Spinal cord (tissue), 10 donors: ENCODE measurements around the gene PUS1. TPM values are rescaled to one million over a fixed set of nuclear protein-coding genes. Genes with fewer than 3 reads are reported as not detected.
"Not testable (repeated sequence)": the region's sequence is repeated elsewhere in the genome, so short reads cannot be mapped to it uniquely, and the experiment has no call there.

Experiments used
- DNase-seq, 6 donors: peaks; one replicate each; pipeline versions ENCODE4 v3.0.0 to v3.0.0-alpha.2; 2013 to 2015; ENCODE audit warnings: low spot score in 6 of 6, low read depth in 4 of 6
- H3K27ac ChIP-seq: one replicate; pipeline ENCODE4 v1.5.1; 2013; ENCODE audit warnings: low read depth, low read length, control low read depth
- H3K27me3 ChIP-seq: one replicate; pipeline ENCODE4 v1.6.1; 2013; ENCODE audit warnings: low read length; ENCODE audit not compliant: control insufficient read depth, insufficient read depth
- H3K36me3 ChIP-seq: one replicate; pipeline ENCODE4 v1.6.1; 2013; ENCODE audit warnings: low read length; ENCODE audit not compliant: control insufficient read depth, insufficient read depth
- H3K4me1 ChIP-seq: one replicate; pipeline ENCODE4 v1.6.1; 2013; ENCODE audit warnings: low read length; ENCODE audit not compliant: control insufficient read depth, insufficient read depth
- H3K4me3 ChIP-seq: one replicate; pipeline ENCODE4 v1.5.1; 2013; ENCODE audit warnings: low read depth, low read length, control low read depth
- H3K9me3 ChIP-seq: one replicate; pipeline ENCODE4 v1.6.1; 2013; ENCODE audit warnings: low read length; ENCODE audit not compliant: control insufficient read depth, insufficient read depth
- WGBS: methylation state at CpG from one replicate; pipeline ENCODE4 v1.1.5; 2013; ENCODE audit warnings: missing lambda C conversion rate; ENCODE audit not compliant: insufficient coverage; 5-methylcytosine and 5-hydroxymethylcytosine counted together
- polyA plus RNA-seq, 2 donors: library from polyadenylated mRNA; unstranded; fragments of 120-200 nt; gene quantifications; one replicate each; pipeline ENCODE4 v1.2.1, GENCODE V29; 2013; ENCODE audit not compliant: insufficient read length in 2 of 2
- total RNA-seq, 2 donors: library from RNA; depleted of rRNA in 1 of 2; stranded (reverse); fragments of 120-200 nt in 1 of 2; fragments of >200 nt in 1 of 2; gene quantifications; one replicate each; pipeline versions ENCODE4 v1.2.3 to v1.2.4, GENCODE V29; 2013 to 2014
- donor health status: healthy.

Gene PUS1
- total and polyA plus RNA-seq, 4 donors: 5.9 to 23.1 (median 9.4) TPM

DNA sequence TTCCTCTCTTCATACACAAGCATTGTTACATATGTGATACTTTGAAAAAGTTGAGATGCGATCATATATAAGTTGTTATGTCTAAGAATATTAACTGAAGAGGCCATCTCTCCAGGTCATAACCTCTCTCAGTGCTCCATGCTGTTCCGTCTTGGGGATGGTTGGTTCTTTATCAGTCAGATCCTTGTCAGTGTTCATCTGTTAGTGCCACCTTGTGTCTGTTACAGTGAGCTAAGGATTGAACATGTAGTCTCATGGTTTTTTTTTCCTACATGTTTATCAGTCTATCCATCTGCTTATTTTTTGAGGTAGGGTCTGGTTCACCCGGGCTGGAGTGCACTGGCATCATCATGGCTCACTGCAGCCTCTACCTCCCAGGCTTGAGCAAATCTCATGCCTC, 51.2 kb downstream of the PUS1 start:
- H3K36me3 ChIP-seq: peaks cover 49% of the 10 kb centered on the region
- no peaks in the 10 kb centered on the region for H3K9me3 ChIP-seq
- 100% methylated on average over 1 of the region's 3 CpGs for WGBS
- no peaks in the 10 kb centered on the region for H3K27me3 ChIP-seq
- peak in 1 of 6 donors; percentile 40 for DNase-seq
- H3K27ac ChIP-seq: no peak overlapping the region
- no peaks in the 10 kb centered on the region for H3K4me1 ChIP-seq
- no peak overlapping the region for H3K4me3 ChIP-seq

DNA sequence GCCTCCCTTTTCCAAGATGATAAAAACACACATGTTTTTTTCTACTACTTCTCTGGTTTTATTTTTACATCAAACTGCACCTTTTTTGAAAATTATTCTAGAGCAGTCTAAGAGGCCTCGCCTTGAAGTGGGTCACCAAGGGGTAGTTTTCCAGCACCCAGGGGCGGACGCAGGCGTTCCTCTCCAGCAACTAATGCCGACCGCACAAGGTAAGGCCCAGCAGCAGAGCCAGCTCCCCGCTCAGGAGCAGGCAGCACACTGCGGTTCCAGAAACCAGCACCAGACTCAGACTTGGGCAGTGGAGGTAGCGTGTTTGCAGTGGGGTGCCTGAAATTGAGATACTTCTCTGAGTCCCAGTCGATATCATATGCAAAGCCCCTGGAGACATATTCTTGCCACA, 52.3 kb downstream of the PUS1 start:
- Histone ChIP-seq H3K9me3 (no peaks in the 10 kb centered on the region), H3K27me3 (no peaks in the 10 kb centered on the region), H3K4me1 (no peaks in the 10 kb centered on the region), H3K27ac (no peak overlapping the region), H3K36me3 (peaks cover 60% of the 10 kb centered on the region), H3K4me3 (no peak overlapping the region)
- WGBS: 99% methylated on average over 10 of the region's 10 CpGs
- no peak for DNase-seq

DNA sequence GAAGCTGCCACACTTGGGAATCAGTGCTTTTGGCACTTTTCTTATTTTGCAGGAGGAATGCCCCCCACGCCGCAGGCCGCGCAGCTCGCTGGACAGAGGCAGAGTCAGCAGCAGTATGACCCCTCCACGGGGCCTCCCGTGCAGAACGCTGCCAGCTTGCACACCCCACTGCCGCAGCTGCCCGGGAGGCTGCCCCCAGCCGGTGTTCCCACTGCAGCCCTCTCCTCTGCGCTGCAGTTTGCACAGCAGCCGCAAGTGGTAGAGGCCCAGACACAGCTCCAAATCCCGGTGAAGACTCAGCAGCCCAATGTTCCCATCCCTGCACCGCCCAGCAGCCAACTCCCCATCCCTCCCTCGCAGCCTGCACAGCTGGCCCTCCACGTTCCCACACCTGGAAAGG, 53.0 kb downstream of the PUS1 start:
- Histone ChIP-seq H3K4me1 (no peaks in the 10 kb centered on the region), H3K27me3 (no peaks in the 10 kb centered on the region), H3K27ac (no peak overlapping the region), H3K36me3 (peaks cover 65% of the 10 kb centered on the region), H3K9me3 (no peaks in the 10 kb centered on the region), H3K4me3 (no peak overlapping the region)
- no peak for DNase-seq
- WGBS: 96% methylated on average over 15 of the region's 17 CpGs

DNA sequence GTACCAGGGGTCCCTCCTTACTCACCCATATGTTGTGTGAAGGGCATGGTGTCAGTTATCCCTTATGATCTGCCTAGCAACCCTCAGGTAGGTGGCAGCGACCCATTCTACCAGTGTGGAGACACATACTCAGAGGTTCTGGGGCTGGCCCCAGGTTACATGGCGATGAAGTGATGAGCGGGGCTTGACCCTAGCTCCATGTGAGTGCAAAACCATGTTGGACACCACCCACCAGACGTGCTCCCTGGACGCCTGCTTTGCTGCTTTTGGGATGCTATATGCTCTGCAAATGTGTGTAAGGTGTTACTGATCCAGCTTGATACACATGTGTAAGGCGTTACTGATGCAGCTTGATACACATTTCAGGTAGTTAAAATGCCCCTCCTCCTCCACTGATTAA, 54.0 kb downstream of the PUS1 start:
- 96% methylated on average over 5 of the region's 6 CpGs for WGBS
- Histone ChIP-seq H3K4me1 (peaks cover 6% of the 10 kb centered on the region), H3K4me3 (no peak overlapping the region), H3K36me3 (peaks cover 75% of the 10 kb centered on the region), H3K9me3 (no peaks in the 10 kb centered on the region), H3K27me3 (no peaks in the 10 kb centered on the region), H3K27ac (no peak overlapping the region)
- no peak for DNase-seq

DNA sequence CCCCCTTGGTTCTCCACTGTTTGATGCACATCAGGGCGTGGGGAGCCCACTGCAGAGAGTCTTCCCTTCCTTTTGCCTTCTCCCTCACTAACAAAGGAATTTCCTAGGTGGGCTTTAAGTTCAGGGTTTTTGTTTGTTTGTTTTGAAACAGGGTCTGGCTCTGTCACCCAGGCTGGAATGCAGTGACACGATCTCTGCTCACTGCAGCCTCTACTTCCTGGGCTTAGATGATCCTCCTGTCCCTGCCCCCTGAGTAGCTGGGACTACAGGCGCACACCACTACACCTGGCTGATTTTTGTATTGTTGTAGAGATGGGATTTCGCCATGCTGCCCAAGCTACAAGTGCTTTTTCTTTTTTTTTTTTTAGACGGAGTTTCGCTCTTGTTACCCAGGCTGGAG, 54.5 kb downstream of the PUS1 start:
- peaks cover 7% of the 10 kb centered on the region for H3K4me1 ChIP-seq
- H3K27ac ChIP-seq: no peak overlapping the region
- no peak for DNase-seq
- H3K36me3 ChIP-seq: peaks cover 80% of the 10 kb centered on the region
- H3K27me3 ChIP-seq: no peaks in the 10 kb centered on the region
- 100% methylated on average over 4 of the region's 6 CpGs for WGBS
- no peak overlapping the region for H3K4me3 ChIP-seq
- no peaks in the 10 kb centered on the region for H3K9me3 ChIP-seq

DNA sequence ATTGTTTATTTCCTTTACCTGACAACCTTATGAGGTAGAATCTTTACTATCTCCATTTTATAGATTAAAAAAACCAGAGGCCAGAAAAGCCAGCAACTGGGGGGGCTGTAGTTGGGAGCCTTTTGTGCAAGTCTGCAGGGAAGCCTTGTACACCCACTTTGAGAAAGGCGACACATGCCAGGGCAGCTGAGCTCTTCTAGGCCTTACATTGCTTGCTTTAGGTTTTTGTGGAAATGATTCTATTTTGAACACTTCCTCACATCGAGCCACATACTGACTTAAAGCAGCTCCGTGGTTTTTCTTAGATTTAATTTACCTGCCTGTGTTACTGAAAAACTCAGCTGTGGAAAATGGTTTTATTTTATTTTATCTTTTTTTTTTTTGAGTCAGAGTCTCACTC, 55.3 kb downstream of the PUS1 start:
- Histone ChIP-seq H3K27me3 (no peaks in the 10 kb centered on the region), H3K4me3 (no peak overlapping the region), H3K27ac (no peak overlapping the region), H3K9me3 (no peaks in the 10 kb centered on the region), H3K36me3 (peaks cover 86% of the 10 kb centered on the region), H3K4me1 (peaks cover 7% of the 10 kb centered on the region)
- 100% methylated on average over 1 of the region's 3 CpGs for WGBS
- DNase-seq: no peak

DNA sequence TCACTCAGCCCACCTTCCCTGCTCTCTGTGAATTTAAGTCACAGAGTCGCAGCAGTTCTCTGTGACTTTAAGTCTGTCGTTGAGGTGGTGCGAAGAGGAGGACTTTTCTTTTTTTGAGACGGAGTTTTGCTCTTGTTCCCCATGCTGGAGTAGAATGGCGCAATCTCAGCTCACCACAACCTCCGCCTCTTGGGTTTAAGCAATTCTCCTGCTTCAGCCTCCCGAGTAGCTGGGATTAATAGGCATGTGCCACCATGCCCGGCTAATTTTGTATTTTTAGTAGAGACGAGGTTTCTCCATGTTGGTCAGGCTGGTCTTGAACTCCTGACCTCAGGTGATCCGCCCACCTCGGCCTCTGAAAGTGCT, 56.4 kb downstream of the PUS1 start:
- 97% methylated on average over 5 of the region's 11 CpGs for WGBS
- not testable (repeated sequence) for H3K27ac ChIP-seq, H3K4me1 ChIP-seq, H3K4me3 ChIP-seq, H3K9me3 ChIP-seq, H3K27me3 ChIP-seq, DNase-seq
- peaks cover 83% of the 10 kb centered on the region for H3K36me3 ChIP-seq

DNA sequence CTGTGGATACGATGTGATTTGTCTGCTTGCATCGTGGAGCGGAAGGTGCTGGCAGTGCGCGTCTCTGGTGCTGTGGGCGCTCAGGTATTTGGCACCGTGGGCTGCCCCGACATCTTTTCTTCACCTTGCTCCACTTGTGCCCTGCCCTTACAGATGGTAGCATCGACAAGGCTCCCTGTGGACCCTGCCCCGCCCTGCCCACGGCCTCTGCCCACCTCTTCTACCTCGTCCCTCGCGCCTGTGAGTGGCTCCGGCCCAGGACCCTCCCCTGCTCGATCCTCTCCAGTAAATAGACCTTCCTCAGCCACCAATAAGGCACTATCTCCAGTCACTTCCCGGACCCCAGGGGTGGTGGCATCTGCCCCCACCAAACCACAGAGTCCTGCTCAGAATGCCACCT, 57.3 kb downstream of the PUS1 start:
- no peak overlapping the region for H3K27ac ChIP-seq
- H3K4me1 ChIP-seq: peaks cover 10% of the 10 kb centered on the region
- DNase-seq: no peak
- H3K4me3 ChIP-seq: no peak overlapping the region
- peaks cover 83% of the 10 kb centered on the region for H3K36me3 ChIP-seq
- no peaks in the 10 kb centered on the region for H3K9me3 ChIP-seq
- 94% methylated on average over 15 of the region's 17 CpGs for WGBS
- H3K27me3 ChIP-seq: no peaks in the 10 kb centered on the region

DNA sequence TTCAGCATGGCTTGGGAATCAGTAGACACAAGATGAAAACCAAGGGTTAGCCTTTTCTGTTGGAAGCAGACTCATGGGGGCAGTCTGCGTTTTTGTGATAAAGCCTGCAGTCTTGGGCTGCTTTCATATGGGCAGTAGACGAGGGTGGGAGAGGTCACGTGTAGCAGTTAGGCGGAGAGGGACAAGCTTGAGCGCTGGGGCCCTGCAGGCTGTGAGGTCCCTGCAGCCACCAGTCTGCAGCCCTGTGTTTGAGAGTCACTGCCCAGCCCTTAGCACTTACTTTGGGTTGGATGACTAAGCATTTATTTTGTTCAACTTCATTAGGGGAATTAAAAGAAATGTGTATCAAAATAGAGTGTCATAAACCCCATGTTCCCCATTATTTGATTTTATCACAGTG, 57.8 kb downstream of the PUS1 start:
- H3K27me3 ChIP-seq: no peaks in the 10 kb centered on the region
- H3K36me3 ChIP-seq: peaks cover 83% of the 10 kb centered on the region
- peaks cover 10% of the 10 kb centered on the region for H3K4me1 ChIP-seq
- H3K4me3 ChIP-seq: no peak overlapping the region
- H3K27ac ChIP-seq: no peak overlapping the region
- 56% methylated on average over 5 of the region's 5 CpGs for WGBS
- DNase-seq: no peak
- no peaks in the 10 kb centered on the region for H3K9me3 ChIP-seq

DNA sequence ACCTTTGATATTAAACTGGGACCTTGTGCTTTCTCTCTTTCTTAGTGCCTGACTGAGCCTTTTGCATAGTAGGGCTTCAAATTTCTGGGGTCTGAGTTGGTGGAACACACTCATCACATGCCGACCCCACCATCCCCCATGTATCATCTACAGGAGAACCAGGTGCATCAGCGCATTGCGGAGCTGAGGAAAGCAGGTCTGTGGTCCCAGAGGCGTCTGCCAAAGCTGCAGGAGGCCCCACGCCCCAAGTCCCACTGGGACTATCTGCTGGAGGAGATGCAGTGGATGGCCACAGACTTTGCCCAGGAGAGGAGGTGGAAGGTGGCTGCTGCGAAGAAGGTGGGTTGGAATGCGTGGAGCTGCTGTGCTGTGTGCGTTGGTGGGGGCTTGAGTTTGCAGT, 58.5 kb downstream of the PUS1 start:
- WGBS: 87% methylated on average over 4 of the region's 8 CpGs
- H3K27ac ChIP-seq: no peak overlapping the region
- no peaks in the 10 kb centered on the region for H3K9me3 ChIP-seq

More for the DNA sequence above, 58.5 kb downstream of the PUS1 start:
- H3K36me3 ChIP-seq: peaks cover 82% of the 10 kb centered on the region
- H3K4me3 ChIP-seq: no peak overlapping the region
- peaks cover 10% of the 10 kb centered on the region for H3K4me1 ChIP-seq
- DNase-seq: no peak
- no peaks in the 10 kb centered on the region for H3K27me3 ChIP-seq
